ENCODE results near the gene SLC49A3. TPM values are rescaled to one million over a fixed set of nuclear protein-coding genes. Genes with fewer than 3 reads are reported as not detected.
A peak's percentile ranks its signal among the peaks of the same experiment; 100 is the strongest.

The SLC49A3 gene
- total RNA-seq, 2 experiments from 2014 or later = not detected

- Histone ChIP-seq H3K79me2 (ENCODE audit: insufficient read depth, low read depth, low read length) (peaks cover 17% of the 10 kb centered on the region), H3K9me2 (ENCODE audit: insufficient read depth, low read length) (no peaks in the 10 kb centered on the region), H3K4me1 (ENCODE audit: insufficient read depth, low read length, poor library complexity, severe bottlenecking) (peaks cover 46% of the 10 kb centered on the region), H3K4me2 (ENCODE audit: low read length) (peak overlapping the region; percentile 94), H3K9me3 (ENCODE audit: low read length) (no peaks in the 10 kb centered on the region), H3K36me3 (ENCODE audit: insufficient read depth, low read length) (peaks cover 35% of the 10 kb centered on the region), H4K20me1 (ENCODE audit: insufficient read depth, low read length) (no peaks in the 10 kb centered on the region), H2AFZ (ENCODE audit: low read length) (no peak overlapping the region; the same call in 1 of the 2 replicates), H3K4me3 (ENCODE audit: low read depth, low read length, poor library complexity, severe bottlenecking) (peak overlapping the region; percentile 98), H3K27ac (ENCODE audit: low read depth, low read length, poor library complexity, severe bottlenecking) (peak overlapping the region; percentile 94)
- intact Hi-C loops (cut with micrococcal nuclease; ENCODE audit: unreplicated experiment) = loop anchor here (10.0 kb wide), 2 partner anchors 200 to 1040 kb away; partner anchors contain the start of gene SLBP
- no peak for TF ChIP-seq CTCF (conservative IDR thresholded peaks at IDR 0.05; ENCODE audit: low read length)
- TF ChIP-seq EZH2phosphoT487 (IDR thresholded peaks at IDR 0.05; ENCODE audit: borderline replicate concordance, low read depth, low read length) = no peak
- no TSS peak for BruUV-seq (replicated peaks)
- ChIA-PET POLR2A (no interaction called here), CTCF (ENCODE audit: unreplicated experiment) (no interaction called here)
- DNase-seq (ENCODE audit: low spot score) = peak; percentile 45
Measured at GRCh38 chr4:675036-675882, 13.7 kb downstream of the SLC49A3 start.

GRCh38 chr4:674172-675035, 14.5 kb downstream of the SLC49A3 start, which contains the start of the genes ATP5ME and MYL5:
Gene ATP5ME (minus strand): TSS chr4:674276. CDS start chr4:674247, 29 bp downstream.
Gene MYL5 (plus strand): TSS chr4:674542. CDS start chr4:678027, 3,485 bp downstream.
- H2AFZ ChIP-seq (ENCODE audit: low read length) = peak within 1 kb of the TSS; percentile 64; the same call in 1 of the 2 replicates
- peaks cover 17% of the 10 kb centered on the region for H3K79me2 ChIP-seq (ENCODE audit: insufficient read depth, low read depth, low read length)
- no peaks in the 10 kb centered on the region for H4K20me1 ChIP-seq (ENCODE audit: insufficient read depth, low read length)
- no peaks in the 10 kb centered on the region for H3K9me2 ChIP-seq (ENCODE audit: insufficient read depth, low read length)
- TF ChIP-seq CTCF (conservative IDR thresholded peaks at IDR 0.05; ENCODE audit: low read length) (peak; percentile 85), EZH2phosphoT487 (IDR thresholded peaks at IDR 0.05; ENCODE audit: borderline replicate concordance, low read depth, low read length) (no peak)
- POLR2A ChIA-PET = interaction anchor here (0.6 kb wide), 1 partner anchor 1605 kb away, joined by 3 read pairs; no protein-coding TSS in a partner anchor
- H3K27ac ChIP-seq (ENCODE audit: low read depth, low read length, poor library complexity, severe bottlenecking) = peak within 1 kb of the TSS; percentile 94
- CTCF ChIA-PET (ENCODE audit: unreplicated experiment) = no interaction called here
- DNase-seq (ENCODE audit: low spot score) = peak; percentile 98
- intact Hi-C loops (cut with micrococcal nuclease; ENCODE audit: unreplicated experiment) = loop anchor here (1.0 to 10.0 kb wide), 3 partner anchors 200 to 1040 kb away; partner anchors contain the start of gene SLBP
- peak within 1 kb of the TSS; percentile 98 for H3K4me3 ChIP-seq (ENCODE audit: low read depth, low read length, poor library complexity, severe bottlenecking)
- peaks cover 46% of the 10 kb centered on the region for H3K4me1 ChIP-seq (ENCODE audit: insufficient read depth, low read length, poor library complexity, severe bottlenecking)
- peaks cover 38% of the 10 kb centered on the region for H3K36me3 ChIP-seq (ENCODE audit: insufficient read depth, low read length)
- no peaks in the 10 kb centered on the region for H3K9me3 ChIP-seq (ENCODE audit: low read length)
- no TSS peak for BruUV-seq (replicated peaks)
- H3K4me2 ChIP-seq (ENCODE audit: low read length) = peak within 1 kb of the TSS; percentile 96
